GM19372 (cell line): ENCODE data around the gene ELAC1.
"Not testable (repeated sequence)": the region's sequence is repeated elsewhere in the genome, so short reads cannot be mapped to it uniquely, and the experiment has no call there.

Source experiments
- ATAC-seq: cut with Tn5 transposase; IDR thresholded peaks from one replicate; pipeline ENCODE4 v1.9.1; 2021; ENCODE audit warnings: mild to moderate bottlenecking, low read depth, moderate library complexity; ENCODE audit not compliant: unreplicated experiment

ELAC1 gene

GRCh38 chr18:50970006-50970405 lies 2.2 kb downstream of the ELAC1 start:
- ATAC-seq = no peak

GRCh38 chr18:50972404-50972803 lies 4.6 kb downstream of the ELAC1 start:
- not testable (repeated sequence) for ATAC-seq

- no peak for ATAC-seq
Measured at GRCh38 chr18:50973367-50974126, 5.7 kb downstream of the ELAC1 start.

- ATAC-seq = no peak
Measured at GRCh38 chr18:50977037-50977760, 9.4 kb downstream of the ELAC1 start.

GRCh38 chr18:50981381-50981780 lies 13.5 kb downstream of the ELAC1 start:
- no peak for ATAC-seq

- no peak for ATAC-seq
Measured at GRCh38 chr18:50982086-50982801, 14.4 kb downstream of the ELAC1 start.

GRCh38 chr18:50982802-50983179 lies 15.0 kb downstream of the ELAC1 start:
- no peak for ATAC-seq

- ATAC-seq = no peak
Measured at GRCh38 chr18:50986360-50987087, 18.7 kb downstream of the ELAC1 start.

GRCh38 chr18:50987261-50987660 lies 19.4 kb downstream of the ELAC1 start:
- no peak for ATAC-seq

- ATAC-seq = no peak
Measured at GRCh38 chr18:50989711-50990110, 21.9 kb downstream of the ELAC1 start.

- no peak for ATAC-seq
Measured at GRCh38 chr18:50992351-50992762, 24.5 kb downstream of the ELAC1 start.

GRCh38 chr18:50994031-50994430 lies 26.2 kb downstream of the ELAC1 start:
- ATAC-seq = no peak

GRCh38 chr18:51003174-51003573 lies 35.3 kb downstream of the ELAC1 start:
- ATAC-seq = not testable (repeated sequence)

- no peak for ATAC-seq
Measured at GRCh38 chr18:51006061-51006818, 38.4 kb downstream of the ELAC1 start.

- no peak for ATAC-seq
Measured at GRCh38 chr18:51006948-51007789, 39.3 kb downstream of the ELAC1 start.

- no peak for ATAC-seq
Measured at GRCh38 chr18:51007790-51008139, 39.9 kb downstream of the ELAC1 start.

GRCh38 chr18:51009072-51009471 lies 41.2 kb downstream of the ELAC1 start:
- ATAC-seq = no peak

- ATAC-seq = no peak
Measured at GRCh38 chr18:51010218-51010617, 42.4 kb downstream of the ELAC1 start.

- ATAC-seq = no peak
Measured at GRCh38 chr18:51011709-51012108, 43.9 kb downstream of the ELAC1 start.
